Mesenchymal stem cell (in vitro differentiated cells and primary cell): ENCODE data around the gene SKIDA1.

Experiments used
- DNase-seq: peaks from one replicate; pipeline ENCODE4 v3.0.0-alpha.2; 2013
- H2AFZ ChIP-seq: one replicate; pipeline ENCODE4 v1.6.1; 2013; ENCODE audit warnings: low read depth, mild to moderate bottlenecking, control low read depth, inconsistent platforms, low read length, moderate library complexity
- H2AK5ac ChIP-seq: 2 replicates; pipeline ENCODE4 v1.6.1; 2013; ENCODE audit warnings: low read length, moderate library complexity, mild to moderate bottlenecking, inconsistent platforms; ENCODE audit not compliant: severe bottlenecking
- H2BK120ac ChIP-seq: one replicate; pipeline ENCODE4 v1.6.1; 2013; ENCODE audit warnings: low read depth, mild to moderate bottlenecking, inconsistent platforms, low read length, moderate library complexity
- H2BK12ac ChIP-seq, 2 experiments: one replicate each; pipeline ENCODE4 v1.6.1; 2013; ENCODE audit warnings: inconsistent platforms in 2 of 2, low read length in 2 of 2, mild to moderate bottlenecking in 2 of 2, moderate library complexity in 2 of 2, control low read depth in 1 of 2
- H2BK15ac ChIP-seq: one replicate; pipeline ENCODE4 v1.6.1; 2013; ENCODE audit warnings: mild to moderate bottlenecking, low read depth, inconsistent platforms; ENCODE audit not compliant: poor library complexity, severe bottlenecking
- H2BK5ac ChIP-seq: 2 replicates; pipeline ENCODE4 v1.6.1; 2013; ENCODE audit warnings: low read depth, mild to moderate bottlenecking, low read length, control low read depth, inconsistent platforms; ENCODE audit not compliant: poor library complexity, severe bottlenecking
- H3K14ac ChIP-seq, 2 experiments: one replicate each; pipeline ENCODE4 v1.6.1; 2013; ENCODE audit warnings: inconsistent platforms in 2 of 2, low read length in 2 of 2, control low read depth in 1 of 2, mild to moderate bottlenecking in 1 of 2, moderate library complexity in 1 of 2
- H3K18ac ChIP-seq, 2 experiments: one replicate each; pipeline ENCODE4 v1.6.1; 2013; ENCODE audit warnings: inconsistent platforms in 2 of 2, low read length in 2 of 2, control low read depth in 1 of 2, low read depth in 1 of 2, mild to moderate bottlenecking in 1 of 2
- H3K23ac ChIP-seq, 2 experiments: one replicate each; pipeline ENCODE4 v1.6.1; 2013; ENCODE audit warnings: inconsistent platforms in 2 of 2, low read length in 2 of 2, mild to moderate bottlenecking in 2 of 2, moderate library complexity in 2 of 2, control low read depth in 1 of 2
- H3K27ac ChIP-seq: 2 replicates; pipeline ENCODE4 v1.5.1; 2013; ENCODE audit warnings: mild to moderate bottlenecking, moderate library complexity, low read length, control low read depth, inconsistent platforms; ENCODE audit not compliant: poor library complexity, severe bottlenecking
- H3K27me3 ChIP-seq, 2 experiments: 2 replicates each; pipeline versions ENCODE4 v1.6.1 to v1.7.0; 2013; ENCODE audit warnings: low read length in 2 of 2, mild to moderate bottlenecking in 2 of 2, moderate library complexity in 2 of 2, control low read depth in 1 of 2, inconsistent platforms in 1 of 2; ENCODE audit not compliant: control insufficient read depth in 1 of 2, insufficient read depth in 1 of 2
- H3K36me3 ChIP-seq, 2 experiments: 2 replicates each; pipeline versions ENCODE4 v1.6.1 to v1.7.0; 2013; ENCODE audit warnings: low read length in 2 of 2, control low read depth in 1 of 2, inconsistent platforms in 1 of 2, low read depth in 1 of 2, mild to moderate bottlenecking in 1 of 2; ENCODE audit not compliant: insufficient read depth in 2 of 2, control insufficient read depth in 1 of 2
- H3K4ac ChIP-seq, 2 experiments: one replicate each; pipeline ENCODE4 v1.6.1; 2013; ENCODE audit warnings: inconsistent platforms in 2 of 2, low read length in 2 of 2, mild to moderate bottlenecking in 2 of 2, moderate library complexity in 2 of 2, control low read depth in 1 of 2, low read depth in 1 of 2
- H3K4me1 ChIP-seq: 2 replicates; pipeline ENCODE4 v1.6.1; 2013; ENCODE audit warnings: low read depth, low read length, control low read depth; ENCODE audit not compliant: control insufficient read depth, insufficient read depth
- H3K4me2 ChIP-seq: 2 replicates; pipeline ENCODE4 v1.6.1; 2013; ENCODE audit warnings: low read length, mild to moderate bottlenecking, inconsistent platforms; ENCODE audit not compliant: poor library complexity, severe bottlenecking
- H3K4me3 ChIP-seq, 2 experiments: 2 replicates each; pipeline versions ENCODE4 v1.5.1 to v1.7.0; 2013; ENCODE audit warnings: low read length in 2 of 2, mild to moderate bottlenecking in 2 of 2, control low read depth in 1 of 2, low read depth in 1 of 2; ENCODE audit not compliant: insufficient read depth in 1 of 2
- H3K79me1 ChIP-seq: replicated peaks from 2 replicates; pipeline ENCODE4 v1.6.1; 2013; ENCODE audit warnings: mild to moderate bottlenecking, control low read depth, low read length, inconsistent platforms; ENCODE audit not compliant: poor library complexity, severe bottlenecking
- H3K9ac ChIP-seq: 2 replicates; pipeline ENCODE4 v1.7.0; 2013; ENCODE audit warnings: mild to moderate bottlenecking, low read length, moderate library complexity
- H3K9me3 ChIP-seq: 2 replicates; pipeline ENCODE4 v1.7.0; 2013; ENCODE audit warnings: mild to moderate bottlenecking, low read length; ENCODE audit not compliant: control insufficient read depth
- H4K8ac ChIP-seq: one replicate; pipeline ENCODE4 v1.6.1; 2013; ENCODE audit warnings: inconsistent platforms, mild to moderate bottlenecking, low read length, moderate library complexity
- H4K91ac ChIP-seq: one replicate; pipeline ENCODE4 v1.6.1; 2013; ENCODE audit warnings: mild to moderate bottlenecking, low read length, inconsistent platforms
- WGBS: methylation state at CpG from one replicate; pipeline ENCODE4 v1.1.7; 2013; ENCODE audit warnings: mixed read lengths; 5-methylcytosine and 5-hydroxymethylcytosine counted together

SKIDA1 gene

GRCh38 chr10:21475393-21475792, 50.1 kb downstream of the SKIDA1 start:
- no peak overlapping the region for H2AK5ac ChIP-seq
- no peak overlapping the region for H3K27ac ChIP-seq
- H2BK120ac ChIP-seq, result no peak overlapping the region
- no peak overlapping the region for H3K4me3 ChIP-seq
- no peak overlapping the region for H3K4me2 ChIP-seq
- no peak for DNase-seq
- no peak overlapping the region for H3K9ac ChIP-seq
- H3K36me3 ChIP-seq, result no peaks in the 10 kb centered on the region
- H2BK15ac ChIP-seq, result no peak overlapping the region
- H2BK12ac ChIP-seq, result no peak overlapping the region
- no peak overlapping the region for H4K8ac ChIP-seq
- H2BK5ac ChIP-seq, result no peak overlapping the region
- H3K4me1 ChIP-seq, result peaks cover 5% of the 10 kb centered on the region
- no peak overlapping the region for H3K18ac ChIP-seq
- H3K4ac ChIP-seq, result no peak overlapping the region
- no peak overlapping the region for H4K91ac ChIP-seq
- no peak overlapping the region for H3K23ac ChIP-seq
- no peaks in the 10 kb centered on the region for H3K27me3 ChIP-seq
- no peak overlapping the region for H3K14ac ChIP-seq
- H2AFZ ChIP-seq, result no peak overlapping the region
- 77% methylated on average over 3 of the region's 5 CpGs for WGBS
- H3K79me1 ChIP-seq, result no peaks in the 10 kb centered on the region
- no peaks in the 10 kb centered on the region for H3K9me3 ChIP-seq

GRCh38 chr10:21473541-21473940, 51.9 kb downstream of the SKIDA1 start:
- no peak overlapping the region for H3K14ac ChIP-seq
- no peak overlapping the region for H2AFZ ChIP-seq
- no peak overlapping the region for H2BK5ac ChIP-seq
- no peaks in the 10 kb centered on the region for H3K36me3 ChIP-seq
- H3K9ac ChIP-seq, result no peak overlapping the region
- no peak overlapping the region for H3K23ac ChIP-seq
- H3K27ac ChIP-seq, result no peak overlapping the region
- no peak overlapping the region for H4K91ac ChIP-seq
- WGBS, result 89% methylated on average over 10 of the region's 10 CpGs
- no peak overlapping the region for H3K4me2 ChIP-seq
- DNase-seq, result no peak
- no peak overlapping the region for H3K4ac ChIP-seq
- no peaks in the 10 kb centered on the region for H3K4me1 ChIP-seq
- no peak overlapping the region for H2BK15ac ChIP-seq
- H4K8ac ChIP-seq, result no peak overlapping the region
- no peak overlapping the region for H3K4me3 ChIP-seq
- H3K18ac ChIP-seq, result no peak overlapping the region
- no peaks in the 10 kb centered on the region for H3K9me3 ChIP-seq
- no peak overlapping the region for H2BK12ac ChIP-seq
- H3K79me1 ChIP-seq, result no peaks in the 10 kb centered on the region
- no peaks in the 10 kb centered on the region for H3K27me3 ChIP-seq
- H2BK120ac ChIP-seq, result no peak overlapping the region
- H2AK5ac ChIP-seq, result no peak overlapping the region

GRCh38 chr10:21473135-21473534, 52.3 kb downstream of the SKIDA1 start:
- Histone ChIP-seq H2AK5ac (no peak overlapping the region), H2AFZ (no peak overlapping the region), H3K4ac (no peak overlapping the region), H3K9ac (no peak overlapping the region), H3K4me2 (no peak overlapping the region), H3K14ac (no peak overlapping the region), H2BK5ac (no peak overlapping the region), H2BK120ac (no peak overlapping the region), H3K18ac (no peak overlapping the region), H3K36me3 (no peaks in the 10 kb centered on the region), H3K4me3 (no peak overlapping the region), H3K4me1 (no peaks in the 10 kb centered on the region), H3K27ac (no peak overlapping the region), H3K23ac (no peak overlapping the region), H2BK15ac (no peak overlapping the region), H4K91ac (no peak overlapping the region), H4K8ac (no peak overlapping the region), H2BK12ac (no peak overlapping the region), H3K27me3 (no peaks in the 10 kb centered on the region), H3K9me3 (no peaks in the 10 kb centered on the region), H3K79me1 (no peaks in the 10 kb centered on the region)
- no peak for DNase-seq
- WGBS, result 61% methylated on average over 4 of the region's 4 CpGs

- H3K4ac ChIP-seq, result no peak overlapping the region
These were observed 57.4 kb downstream of the SKIDA1 start for GRCh38 chr10:21468086-21468485.

More at GRCh38 chr10:21468086-21468485, 57.4 kb downstream of the SKIDA1 start:
- H3K23ac ChIP-seq, result no peak overlapping the region
- no peak overlapping the region for H3K4me3 ChIP-seq
- H3K27me3 ChIP-seq, result no peaks in the 10 kb centered on the region
- H3K14ac ChIP-seq, result no peak overlapping the region
- H2BK15ac ChIP-seq, result no peak overlapping the region
- H3K36me3 ChIP-seq, result no peaks in the 10 kb centered on the region
- H4K91ac ChIP-seq, result no peak overlapping the region
- no peak overlapping the region for H4K8ac ChIP-seq
- DNase-seq, result no peak
- no peak overlapping the region for H2BK5ac ChIP-seq
- 95% methylated on average over 3 of the region's 3 CpGs for WGBS
- no peak overlapping the region for H3K18ac ChIP-seq
- H2BK120ac ChIP-seq, result no peak overlapping the region
- H3K79me1 ChIP-seq, result no peaks in the 10 kb centered on the region
- H2AK5ac ChIP-seq, result no peak overlapping the region
- no peak overlapping the region for H3K27ac ChIP-seq
- no peaks in the 10 kb centered on the region for H3K4me1 ChIP-seq
- H2AFZ ChIP-seq, result no peak overlapping the region
- no peaks in the 10 kb centered on the region for H3K9me3 ChIP-seq
- H2BK12ac ChIP-seq, result no peak overlapping the region
- H3K9ac ChIP-seq, result no peak overlapping the region
- no peak overlapping the region for H3K4me2 ChIP-seq
